Hippocampal formation (tissue), 2 donors: ENCODE measurements around the gene MEIS3.

Source experiments
- DNase-seq, 2 donors: peaks; one replicate each; lab custom pipeline; 2025; lab: John Stamatoyannopoulos, UW

MEIS3 gene

GRCh38 chr19:47419030-47419783, at the start of gene MEIS3:
Gene MEIS3 (minus strand): TSS chr19:47419527. CDS start chr19:47419081, 446 bp downstream.
- no peak for DNase-seq

- DNase-seq = no peak
These were observed 48.6 kb upstream of the MEIS3 start for GRCh38 chr19:47467914-47468313.

GRCh38 chr19:47465957-47466356, 46.6 kb upstream of the MEIS3 start:
- DNase-seq = no peak

- DNase-seq = peak in 1 of 2 donors; percentile 22
These were observed 45.5 kb upstream of the MEIS3 start for GRCh38 chr19:47464675-47465419.

GRCh38 chr19:47461876-47462275, 42.5 kb upstream of the MEIS3 start:
- no peak for DNase-seq

- no peak for DNase-seq
These were observed 40.1 kb upstream of the MEIS3 start for GRCh38 chr19:47459477-47459876.

GRCh38 chr19:47458672-47459071, 39.3 kb upstream of the MEIS3 start:
- no peak for DNase-seq

- DNase-seq = no peak
These were observed 37.6 kb upstream of the MEIS3 start for GRCh38 chr19:47456721-47457474.

- no peak for DNase-seq
These were observed 31.2 kb upstream of the MEIS3 start for GRCh38 chr19:47450478-47450877.

- no peak for DNase-seq
These were observed 29.0 kb upstream of the MEIS3 start for GRCh38 chr19:47448360-47448727.

- DNase-seq = no peak
These were observed 28.4 kb upstream of the MEIS3 start for GRCh38 chr19:47447470-47448359.

GRCh38 chr19:47446534-47447469, 27.5 kb upstream of the MEIS3 start:
- no peak for DNase-seq

- peak in 1 of 2 donors; percentile 9 for DNase-seq
These were observed 26.6 kb upstream of the MEIS3 start for GRCh38 chr19:47445937-47446402.

- DNase-seq = no peak
These were observed 26.2 kb upstream of the MEIS3 start for GRCh38 chr19:47445527-47445926.

GRCh38 chr19:47444388-47444821, 25.1 kb upstream of the MEIS3 start:
- no peak for DNase-seq

- no peak for DNase-seq
These were observed 24.0 kb upstream of the MEIS3 start for GRCh38 chr19:47443331-47443730.

GRCh38 chr19:47438793-47439220, 19.5 kb upstream of the MEIS3 start:
- DNase-seq = no peak

- DNase-seq = no peak
These were observed 18.2 kb upstream of the MEIS3 start for GRCh38 chr19:47437500-47437899.

GRCh38 chr19:47436712-47437401, 17.5 kb upstream of the MEIS3 start:
- DNase-seq = peak; percentile 24 to 46
